Left cardiac atrium (tissue), 4 donors: ENCODE measurements around the gene TMEM178B. TPM values are rescaled to one million over a fixed set of nuclear protein-coding genes. Genes with fewer than 3 reads are reported as not detected.

Experiments
- ATAC-seq, 2 donors: fragments of 200-7000 bp; cut with Tn5 transposase; one replicate each; pipeline ENCODE4 v1.9.1; 2020; ENCODE audit warnings: mild to moderate bottlenecking in 2 of 2, moderate library complexity in 2 of 2
- DNase-seq: peaks from one replicate; pipeline ENCODE4 v3.0.0-alpha.2; 2020
- intact Hi-C, 2 donors: fragments of 100-400 bp; cut with DNase I; formaldehyde crosslinking; loops; one replicate each; pipeline versions ENCODE4 v1.14.1 to v1.15.1; 2022 to 2023
- total RNA-seq, 2 donors: library from RNA; stranded (reverse); fragmentation: NEBNext Ultra II Directional; extraction: Animal tissue kit (Norgen Biotek cat#: 25700); gene quantifications; one replicate each; pipeline ENCODE4 v1.2.1, GENCODE V29; 2021
- donor health status: DM: no; HTN: yes; CAD: no.
- donor health status: DM: no; HTN: yes; CAD: no; lungs with severe emphysema.
- donor health status: DM: yes; HTN: yes; CAD: no.
- donor health status: Dilated cardiomyopathy.

The TMEM178B gene
- total RNA-seq, 2 donors from 2014 or later, result 24.4 to 29.9 TPM

DNA sequence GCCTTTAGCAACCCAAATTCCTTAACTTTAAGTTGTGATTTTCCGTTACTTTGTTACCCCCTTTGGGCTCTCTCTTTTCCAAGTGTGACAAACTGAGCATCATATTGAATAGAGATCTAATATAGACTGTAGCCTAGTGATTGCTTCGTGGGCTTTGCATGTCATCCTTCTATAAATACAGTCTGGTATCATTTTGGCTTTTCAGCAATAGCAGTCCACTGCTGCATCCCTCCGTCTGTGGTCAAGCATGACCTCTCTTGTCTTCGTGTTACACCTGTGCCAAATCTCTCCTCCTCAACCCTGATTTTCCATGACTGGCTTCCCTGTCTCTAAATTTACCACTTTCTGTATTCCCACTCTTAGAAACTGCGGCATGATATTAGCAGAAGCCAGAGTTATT, 423.5 kb downstream of the TMEM178B start:
- ATAC-seq (no peak), DNase-seq (no peak)
- intact Hi-C loops, result no loop called here

DNA sequence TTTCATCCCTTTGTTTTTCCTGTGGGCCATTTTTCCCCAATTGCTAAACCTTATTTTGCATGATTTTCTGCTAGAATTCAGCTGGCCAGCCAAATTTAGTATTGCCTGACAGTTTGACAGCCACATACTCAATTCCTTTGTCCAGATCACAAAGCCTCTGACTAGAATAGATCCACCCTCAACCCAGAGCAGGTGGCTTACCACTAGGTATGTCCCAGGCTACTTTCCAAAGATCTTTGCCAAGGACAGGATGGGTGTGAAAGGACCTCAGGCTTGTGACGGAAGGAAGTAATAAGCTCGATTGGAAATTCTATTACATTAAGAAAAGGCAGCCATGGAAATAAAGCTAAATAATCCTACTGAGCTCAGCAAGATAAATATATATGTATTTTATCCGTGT, 426.7 kb downstream of the TMEM178B start:
- no peak for ATAC-seq
- DNase-seq, result no peak
- intact Hi-C loops, result no loop called here

DNA sequence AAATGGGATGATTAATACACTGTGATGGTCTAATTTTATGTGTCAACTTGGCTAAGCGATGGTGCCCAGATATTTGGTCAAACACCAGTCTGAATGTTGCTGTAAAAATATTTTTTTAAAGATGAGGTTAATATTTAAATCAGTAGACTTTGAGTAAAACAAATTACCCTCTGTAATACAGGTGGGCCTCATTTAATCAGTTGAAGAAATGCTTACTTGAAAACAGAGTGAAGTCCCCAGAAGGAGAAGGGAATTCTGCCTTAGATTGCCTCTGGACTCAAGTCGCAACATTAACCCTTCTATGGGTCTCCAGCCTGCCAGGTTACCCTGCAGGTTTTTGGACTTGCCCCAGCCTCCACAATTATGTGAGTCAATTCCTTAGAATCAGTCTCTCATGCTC, 427.6 kb downstream of the TMEM178B start:
- intact Hi-C loops, result no loop called here
- no peak for DNase-seq
- no peak for ATAC-seq

DNA sequence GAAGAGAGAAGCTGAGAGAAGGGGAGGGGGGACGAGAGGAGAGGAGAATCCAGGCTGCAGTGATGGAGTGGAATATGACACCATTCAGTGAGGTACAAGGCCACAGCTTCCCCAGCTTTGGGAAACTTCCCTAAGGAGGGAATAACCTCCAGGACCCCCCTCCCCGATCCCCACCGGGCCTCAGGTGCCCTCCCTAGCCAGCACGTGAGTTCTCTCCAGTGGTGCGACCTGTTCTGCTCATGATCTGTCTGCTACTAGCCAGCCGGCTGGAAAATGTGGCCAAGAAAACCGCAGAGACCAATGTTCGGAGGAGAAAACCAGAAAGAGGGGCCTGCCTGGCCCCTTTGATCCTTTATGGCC, 437.4 kb downstream of the TMEM178B start:
- ATAC-seq (peak in 1 of 2 donors; percentile 29), DNase-seq (no peak)
- intact Hi-C loops, result no loop called here

DNA sequence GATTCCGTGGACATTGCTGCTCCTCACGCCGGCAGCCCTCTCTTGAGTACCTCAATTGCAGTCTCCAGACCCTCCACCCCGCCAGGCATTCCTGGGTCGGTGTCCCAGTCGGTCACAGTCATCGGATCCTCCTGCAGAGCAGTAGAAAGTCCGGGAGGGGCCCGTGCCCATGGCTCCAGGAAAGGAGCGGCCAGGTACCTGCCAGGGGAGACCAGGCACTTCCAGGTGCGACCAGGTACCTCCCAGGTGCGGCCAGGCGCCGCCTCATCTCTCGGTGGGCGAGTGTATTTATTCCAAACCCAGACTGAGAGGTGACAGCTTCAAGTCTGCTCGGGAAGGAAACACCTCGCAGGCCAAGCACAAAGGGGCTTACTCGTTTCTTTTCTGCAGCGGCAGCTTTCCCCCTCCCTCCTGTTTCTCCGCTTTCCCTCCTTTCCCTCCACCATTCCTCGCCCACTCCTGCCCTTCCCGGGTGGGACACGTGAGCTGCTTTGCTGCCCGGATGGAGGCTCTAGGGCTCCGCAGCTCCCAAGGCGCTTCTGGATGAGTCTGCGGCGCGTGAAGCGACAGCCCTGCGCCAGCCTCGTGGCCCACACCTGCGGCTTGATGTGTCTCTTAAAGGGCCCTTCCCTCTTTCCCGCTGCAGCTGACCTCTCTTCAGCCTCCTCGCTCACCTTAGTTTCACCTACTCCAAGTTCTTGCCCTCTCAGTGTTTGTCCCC, 438.0 kb downstream of the TMEM178B start:
- ATAC-seq (peak; percentile 74 to 79), DNase-seq (peak; percentile 29)
- intact Hi-C loops, result no loop called here

DNA sequence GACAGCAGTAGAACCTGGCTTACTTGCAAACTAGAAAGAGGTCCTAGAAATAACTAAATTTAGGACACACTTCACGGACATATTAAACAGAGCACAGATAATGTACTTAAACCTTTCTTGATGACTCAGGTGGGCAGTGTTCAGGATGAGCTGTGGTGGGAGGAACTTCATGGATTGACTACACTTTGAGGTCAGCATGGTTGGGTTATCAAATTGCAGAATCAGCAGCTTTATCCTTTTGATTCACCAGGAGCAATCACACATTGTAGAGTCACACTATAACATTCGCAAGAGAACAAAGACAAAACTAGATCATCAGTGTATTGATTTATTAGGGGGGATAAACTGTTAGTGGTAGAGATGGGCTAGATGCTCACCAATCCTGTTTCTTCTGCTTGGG, 438.7 kb downstream of the TMEM178B start:
- ATAC-seq (no peak), DNase-seq (no peak)
- intact Hi-C loops, result no loop called here

DNA sequence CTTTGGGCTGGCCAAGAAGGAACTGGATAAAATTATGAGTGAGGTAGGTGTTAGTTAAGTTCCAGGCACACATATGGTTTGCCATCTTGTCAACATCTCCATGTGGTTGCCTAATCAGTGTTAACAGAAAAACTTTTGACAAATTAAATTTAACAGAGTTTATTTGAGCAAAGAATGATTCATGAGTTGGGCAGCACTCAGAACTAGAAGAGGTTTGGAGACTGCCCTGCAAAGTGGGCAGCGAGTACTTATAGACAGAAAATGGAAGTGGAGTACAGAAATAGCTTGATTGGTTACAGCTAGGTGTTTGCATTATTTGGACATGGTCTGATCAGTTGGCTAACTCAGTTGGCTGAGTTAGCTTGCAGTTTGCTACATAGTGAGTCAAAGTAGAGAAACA, 439.9 kb downstream of the TMEM178B start:
- intact Hi-C loops, result no loop called here
- no peak for ATAC-seq

DNA sequence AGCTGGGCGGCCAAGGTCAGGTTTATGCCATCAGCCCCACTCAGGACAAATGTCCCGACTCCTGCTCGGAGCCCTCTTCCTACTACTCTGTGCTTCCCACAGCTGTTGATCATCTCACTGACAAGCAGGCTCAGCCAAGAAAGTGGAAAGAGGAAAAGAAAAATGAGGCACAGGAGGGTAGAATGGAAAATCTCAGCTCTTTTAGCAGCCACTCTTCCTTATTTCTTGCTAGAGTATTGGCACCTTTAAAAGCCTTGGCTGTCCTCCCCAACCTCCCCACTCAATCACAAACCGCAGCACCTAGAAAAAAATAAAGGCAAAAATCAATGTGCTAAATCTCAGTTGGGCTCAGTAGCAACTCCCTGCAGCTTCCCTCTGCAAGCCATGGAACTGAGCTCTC, 442.1 kb downstream of the TMEM178B start:
- intact Hi-C loops, result no loop called here
- ATAC-seq, result no peak
- DNase-seq, result no peak

More for the DNA sequence above, 439.9 kb downstream of the TMEM178B start:
- DNase-seq, result no peak

DNA sequence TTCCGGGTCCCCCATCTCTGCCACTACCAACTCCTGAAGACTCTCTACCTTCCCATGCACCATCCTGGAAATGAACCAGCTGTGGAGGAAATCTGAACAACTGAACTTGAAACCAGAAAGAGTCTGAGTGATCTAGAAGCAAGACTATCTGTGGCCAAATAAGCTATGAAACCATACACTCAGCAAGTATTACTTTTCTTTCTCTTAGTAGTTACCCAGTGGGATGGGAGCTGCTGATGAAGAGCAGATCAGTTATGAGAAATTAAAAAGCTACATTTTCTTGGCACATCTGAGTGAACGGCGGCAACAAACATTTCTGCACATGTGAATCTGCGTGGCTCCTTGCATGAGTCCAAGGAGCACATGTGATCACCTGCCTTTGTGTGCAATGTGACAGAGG, 445.8 kb downstream of the TMEM178B start:
- DNase-seq, result no peak
- intact Hi-C loops, result no loop called here
- no peak for ATAC-seq

DNA sequence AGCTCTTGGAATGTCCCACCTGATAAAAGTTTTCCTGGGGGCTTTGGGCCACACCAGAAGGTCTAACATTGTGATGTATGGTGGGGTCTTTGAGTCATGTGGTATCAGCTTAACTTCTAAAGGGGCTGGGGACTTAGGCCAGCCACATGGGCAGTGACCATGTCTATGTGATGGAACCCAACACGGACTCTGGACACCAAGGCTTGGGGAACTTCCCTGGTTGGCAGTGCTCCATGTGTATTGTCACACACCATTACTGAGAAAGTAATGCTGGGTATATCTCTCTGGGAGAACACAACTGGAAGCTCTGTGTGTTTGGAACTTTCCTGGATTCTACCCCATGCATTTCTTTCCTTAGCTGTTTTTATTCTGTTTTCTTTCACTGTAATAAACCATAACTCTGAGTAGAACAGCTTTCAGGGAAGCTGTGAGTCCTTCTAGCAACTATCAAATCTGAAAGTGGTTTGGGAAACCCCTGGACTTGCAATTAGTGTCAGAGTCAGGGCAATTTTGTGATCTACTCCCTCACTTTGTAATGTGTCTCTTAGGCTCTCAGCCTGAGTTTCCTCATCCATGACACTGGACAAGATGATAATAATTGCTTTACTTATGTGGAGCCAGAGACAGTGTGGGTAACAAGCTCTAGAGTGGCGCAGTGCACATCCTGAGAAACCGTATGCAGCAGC, 448.9 kb downstream of the TMEM178B start:
- intact Hi-C loops, result no loop called here
- no peak for ATAC-seq
- no peak for DNase-seq

DNA sequence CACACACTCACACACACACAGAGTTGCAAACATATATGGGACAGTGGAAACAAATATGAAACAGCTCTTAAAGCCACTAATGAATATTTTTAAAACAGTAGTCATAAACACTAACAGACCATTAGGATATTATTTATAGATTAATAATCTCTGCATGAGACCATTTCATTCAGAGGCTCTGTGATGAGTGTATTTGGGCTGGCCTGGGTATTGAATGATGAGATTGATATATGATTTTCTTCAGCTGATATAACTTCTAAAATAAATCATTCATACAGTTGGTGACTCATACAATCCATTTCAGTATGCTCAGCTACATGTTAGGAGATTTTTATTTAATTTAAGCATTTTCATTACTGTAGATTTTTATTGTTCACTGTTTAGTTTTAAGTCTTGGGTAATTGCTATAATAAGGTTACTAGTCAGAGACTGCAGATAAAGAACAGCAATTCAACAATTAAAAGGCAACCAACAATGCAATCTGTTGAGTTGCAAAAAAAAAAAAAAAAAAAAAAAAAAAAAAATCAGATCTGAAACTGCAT, 452.2 kb downstream of the TMEM178B start:
- intact Hi-C loops, result no loop called here
- DNase-seq, result no peak
- no peak for ATAC-seq

DNA sequence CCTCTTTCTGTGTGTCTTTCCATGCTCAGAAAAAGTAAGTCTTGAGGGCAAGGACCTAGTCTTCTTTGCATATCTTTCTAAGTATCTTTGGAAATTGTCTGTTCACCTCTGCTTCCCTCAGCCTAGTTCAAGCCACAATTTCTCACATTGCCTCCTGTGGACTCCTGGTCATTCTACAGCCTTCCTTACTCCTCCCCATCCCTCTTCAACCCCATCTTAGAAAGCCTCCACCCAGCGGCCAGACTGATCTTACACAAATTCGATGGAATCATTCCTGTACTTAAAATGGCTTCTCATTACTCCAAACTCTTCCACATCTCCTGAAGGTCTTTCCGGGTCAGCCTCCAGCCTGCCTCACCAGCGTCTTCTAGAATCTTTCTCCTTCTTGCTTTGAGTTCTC, 453.2 kb downstream of the TMEM178B start:
- ATAC-seq, result no peak
- intact Hi-C loops, result no loop called here
- DNase-seq, result no peak

DNA sequence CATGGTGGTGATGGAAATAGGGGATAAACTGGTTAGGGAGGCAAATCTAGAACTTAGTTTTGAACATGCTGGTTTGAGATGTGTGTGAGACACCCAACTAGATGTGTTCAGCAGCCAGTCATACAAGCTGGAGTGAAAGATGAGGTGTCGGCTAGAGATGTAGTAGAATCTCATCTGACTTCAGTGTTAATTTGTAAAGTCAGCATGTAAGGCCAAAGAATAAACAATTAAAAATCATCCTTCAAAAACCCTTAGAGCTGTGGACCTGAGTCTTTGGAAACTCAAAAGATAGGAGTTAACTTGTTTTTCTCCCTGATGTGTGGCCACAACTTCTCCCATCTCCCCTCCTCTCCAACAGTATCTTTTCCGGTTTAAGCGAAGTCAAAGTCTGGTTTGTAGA, 454.5 kb downstream of the TMEM178B start:
- ATAC-seq (no peak), DNase-seq (no peak)
- intact Hi-C loops, result no loop called here

Other genes starting within 250 kb of the TMEM178B start
- gene BRAF, start 149.1 kb upstream of the TMEM178B start, total RNA-seq, result 10 to 100 TPM; 20.0 to 23.4 TPM
- gene MRPS33, start 59.1 kb upstream of the TMEM178B start, total RNA-seq, result 10 to 100 TPM; 78.4 to 91.3 TPM